K562 (cell line): ENCODE data around the gene OAT. TPM values are rescaled to one million over a fixed set of nuclear protein-coding genes. Genes with fewer than 3 reads are reported as not detected.
A peak's percentile ranks its signal among the peaks of the same experiment; 100 is the strongest.

Experiments
- CBX5 ChIP-seq: IDR thresholded peaks from 2 replicates; pipeline ENCODE4 v1.6.1; 2014; ENCODE audit warnings: low read depth, borderline replicate concordance
- CHD4 ChIP-seq: fragments of 200-600 bp; sonication (generic); IDR thresholded peaks from 3 replicates; pipeline ENCODE4 v1.6.1; 2012; ENCODE audit warnings: low read depth, mild to moderate bottlenecking, mixed read lengths, low read length, inconsistent platforms; ENCODE audit not compliant: insufficient read depth, insufficient replicate concordance, poor library complexity, severe bottlenecking
- DPF2 ChIP-seq: fragments of 450-650 bp; IDR thresholded peaks from 2 replicates; pipeline ENCODE4 v1.6.1; 2016
- EHMT2 ChIP-seq: fragments of 450-650 bp; IDR thresholded peaks from 2 replicates; pipeline ENCODE4 v1.6.1; 2018; ENCODE audit warnings: antibody characterized with exemption
- FOXM1 ChIP-seq, 2 experiments: fragments of 450-650 bp in 1 of 2; sonication (generic) in 1 of 2; formaldehyde crosslinking in 1 of 2; IDR thresholded peaks; 2 replicates each; pipeline versions ENCODE4 v1.6.1 to v1.9.0; 2017 to 2022; ENCODE audit warnings: low read depth in 2 of 2, mild to moderate bottlenecking in 2 of 2, missing genetic modification reagents in 1 of 2, moderate library complexity in 1 of 2
- GABPA ChIP-seq: fragments of 200-800 bp; sonication (Bioruptor generic); conservative IDR thresholded peaks from 2 replicates; pipeline ENCODE4 v1.6.1; 2016; ENCODE audit warnings: low read depth, missing genetic modification characterization, missing compliant biosample characterization
- KLF16 ChIP-seq: IDR thresholded peaks from 2 replicates; pipeline ENCODE4 v1.6.1; 2016; ENCODE audit warnings: antibody characterized with exemption
- MAFK ChIP-seq: IDR thresholded peaks from 2 replicates; pipeline ENCODE4 v1.6.1; 2011; ENCODE audit warnings: low read length, improper control_type of control experiment
- MCM3 ChIP-seq: fragments of 450-650 bp; IDR thresholded peaks from 2 replicates; pipeline ENCODE4 v1.6.1; 2016
- POLR2A ChIP-seq: fragments of 450-650 bp; conservative IDR thresholded peaks from 2 replicates; pipeline ENCODE4 v1.6.1; 2016
- RBM14 ChIP-seq: fragments of 200-400 bp; formaldehyde crosslinking; IDR thresholded peaks from 2 replicates; pipeline ENCODE4 v1.6.1; 2018; ENCODE audit warnings: low read depth, mild to moderate bottlenecking, low read length, moderate library complexity, borderline replicate concordance; ENCODE audit not compliant: insufficient read depth
- SMAD1 ChIP-seq: fragments of 150-350 bp; IDR thresholded peaks from 2 replicates; pipeline ENCODE4 v1.6.1; 2014; ENCODE audit warnings: low read length, low read depth; ENCODE audit not compliant: partially characterized antibody
- SMAD4 ChIP-seq: fragments of 250-450 bp; sonication (Bioruptor Pico); conservative IDR thresholded peaks from 2 replicates; pipeline ENCODE4 v1.8.0; 2021; ENCODE audit warnings: inconsistent platforms, mild to moderate bottlenecking, moderate library complexity
- TCF7 ChIP-seq: sonication (generic); IDR thresholded peaks from 2 replicates; pipeline ENCODE4 v1.6.1; 2016; ENCODE audit warnings: antibody characterized with exemption, borderline replicate concordance
- TOE1 ChIP-seq, 2 experiments: fragments of 450-650 bp in 1 of 2; sonication (generic) in 1 of 2; formaldehyde crosslinking in 1 of 2; IDR thresholded peaks; 2 replicates each; pipeline versions ENCODE4 v1.7.1 to v1.8.0; 2016 to 2022; ENCODE audit warnings: borderline replicate concordance in 2 of 2, mild to moderate bottlenecking in 2 of 2, antibody characterized with exemption in 1 of 2, inconsistent platforms in 1 of 2, low read depth in 1 of 2, missing genetic modification reagents in 1 of 2, moderate library complexity in 1 of 2
- ZNF263 ChIP-seq: sonication (generic); formaldehyde crosslinking; IDR thresholded peaks from 2 replicates; pipeline ENCODE4 v1.8.0; 2022; ENCODE audit warnings: mild to moderate bottlenecking, missing genetic modification reagents, borderline replicate concordance
- ZNF436 ChIP-seq: fragments of 250-450, 450-650 bp; sonication (Bioruptor Pico); formaldehyde crosslinking; IDR thresholded peaks from 2 replicates; pipeline ENCODE4 v1.7.0; 2020; ENCODE audit warnings: mild to moderate bottlenecking
- ZNF445 ChIP-seq: fragments of 250-450 bp; sonication (Bioruptor Pico); IDR thresholded peaks from 2 replicates; pipeline ENCODE4 v1.4.0; 2020; ENCODE audit warnings: low read depth, mild to moderate bottlenecking, moderate library complexity
- polyA plus RNA-seq, 8 experiments: library from polyadenylated mRNA; depleted of rRNA in 4 of 8; stranded (reverse) in 5 of 8; unstranded in 3 of 8; fragments of >200 nt; fragmentation: Nextera tagmentation in 2 of 8; fragmentation: Illumina TruSeq in 1 of 8; extraction: Ambion mirVana in 2 of 8; extraction: Trizol in 1 of 8; gene quantifications; 2 replicates each; pipeline versions ENCODE4 v1.2.1 to v1.2.3, GENCODE V29; 2011 to 2014; ENCODE audit warnings: inconsistent platforms in 1 of 8, missing spikeins in 1 of 8
- total RNA-seq, 7 experiments: library from RNA; depleted of rRNA in 6 of 7; stranded (reverse); fragments of >200 nt in 6 of 7; fragmentation: Illumina TruSeq in 2 of 7; extraction: Trizol in 2 of 7; gene quantifications; 2 replicates each; pipeline versions ENCODE4 v1.2.1 to v1.2.3, GENCODE V29; 2011 to 2021; ENCODE audit warnings: low replicate concordance in 1 of 7
- TF ChIP-seq, protein P1 (sequence below): fragments of 450-650 bp; IDR thresholded peaks from 2 replicates; pipeline ENCODE4 v1.6.1; 2017; ENCODE audit warnings: antibody characterized with exemption, mild to moderate bottlenecking
- TF ChIP-seq, protein P2 (sequence below), 2 experiments: fragments of 250-450 bp in 1 of 2; fragments of 450-650 bp in 1 of 2; sonication (Bioruptor Pico) in 1 of 2; IDR thresholded peaks; 2 replicates each; pipeline versions ENCODE4 v1.6.1 to v1.8.0; 2016 to 2021; ENCODE audit warnings: mild to moderate bottlenecking in 2 of 2, moderate library complexity in 2 of 2, missing compliant biosample characterization in 1 of 2, missing genetic modification characterization in 1 of 2
- TF ChIP-seq, protein P3 (sequence below): fragments of 250-450 bp; sonication (Bioruptor Pico); IDR thresholded peaks from 2 replicates; pipeline ENCODE4 v1.4.0; 2020; ENCODE audit warnings: borderline replicate concordance

Gene OAT
- total and polyA plus RNA-seq, 9 of the 15 experiments (the other 6 are each of a cell fraction or from before 2014, with no cell fraction given) = 100 to 312 (median 163) TPM

DNA sequence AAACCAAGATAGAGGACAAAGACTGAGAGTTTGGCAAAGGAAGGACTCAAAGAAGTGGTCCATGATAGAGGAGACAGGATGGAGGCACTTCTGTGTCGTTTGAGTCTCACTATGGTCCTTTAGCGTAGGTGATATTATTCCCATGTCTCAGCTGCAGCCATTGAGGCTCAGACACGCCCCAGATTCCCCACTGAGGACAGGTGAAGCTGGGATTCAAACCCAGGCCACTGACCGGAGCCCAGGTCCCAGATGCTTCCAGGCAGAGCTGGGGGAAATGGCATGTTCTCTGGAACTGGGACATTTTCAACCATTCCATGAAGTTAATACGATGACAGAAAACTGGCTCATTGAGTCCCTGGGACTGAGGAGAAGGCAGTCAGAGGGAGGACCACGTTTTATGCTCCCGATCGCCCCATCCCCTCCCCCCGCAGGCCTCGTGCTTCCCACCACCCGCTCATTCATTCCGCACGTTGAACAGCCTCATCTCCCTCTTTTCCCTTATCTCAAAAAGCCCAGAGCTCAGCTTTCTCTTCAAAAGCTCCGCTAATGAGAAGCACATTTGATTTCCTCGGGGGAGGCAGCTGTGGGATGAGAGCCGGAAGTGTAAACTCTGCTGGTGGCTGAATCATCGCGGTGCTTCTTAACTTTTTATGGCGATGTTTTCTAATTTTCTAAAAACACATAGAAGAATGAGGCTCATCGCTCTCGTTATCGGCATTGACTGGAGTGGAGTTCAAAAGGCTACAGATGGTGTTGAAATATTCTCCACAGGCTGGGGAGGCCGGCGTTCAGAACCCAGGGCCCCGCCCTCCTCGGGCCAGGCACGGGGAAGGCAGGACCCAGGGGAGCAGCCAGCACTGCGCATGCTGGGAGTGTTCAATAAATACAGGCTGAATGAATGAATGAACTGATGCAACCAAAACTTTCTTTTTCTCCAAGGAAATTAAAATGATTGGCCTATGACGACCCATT, 64.0 kb downstream of the OAT start (continued):
- TF ChIP-seq KLF16 = peak; percentile 26; the same call in 1 of the 2 replicates
- TF ChIP-seq DPF2 = peak; percentile 56
- TF ChIP-seq TCF7 = peak; percentile 94
- TF ChIP-seq EHMT2 = no peak
- TF ChIP-seq TOE1 (IDR thresholded peaks at IDR 0.05; ENCODE audit: borderline replicate concordance) = no peak
- no peak for TF ChIP-seq TOE1 (CRISPR knock-in tag; IDR thresholded peaks at IDR 0.05; ENCODE audit: borderline replicate concordance, low read depth)
- TF ChIP-seq MAFK = no peak
- TF ChIP-seq, protein P1, sequence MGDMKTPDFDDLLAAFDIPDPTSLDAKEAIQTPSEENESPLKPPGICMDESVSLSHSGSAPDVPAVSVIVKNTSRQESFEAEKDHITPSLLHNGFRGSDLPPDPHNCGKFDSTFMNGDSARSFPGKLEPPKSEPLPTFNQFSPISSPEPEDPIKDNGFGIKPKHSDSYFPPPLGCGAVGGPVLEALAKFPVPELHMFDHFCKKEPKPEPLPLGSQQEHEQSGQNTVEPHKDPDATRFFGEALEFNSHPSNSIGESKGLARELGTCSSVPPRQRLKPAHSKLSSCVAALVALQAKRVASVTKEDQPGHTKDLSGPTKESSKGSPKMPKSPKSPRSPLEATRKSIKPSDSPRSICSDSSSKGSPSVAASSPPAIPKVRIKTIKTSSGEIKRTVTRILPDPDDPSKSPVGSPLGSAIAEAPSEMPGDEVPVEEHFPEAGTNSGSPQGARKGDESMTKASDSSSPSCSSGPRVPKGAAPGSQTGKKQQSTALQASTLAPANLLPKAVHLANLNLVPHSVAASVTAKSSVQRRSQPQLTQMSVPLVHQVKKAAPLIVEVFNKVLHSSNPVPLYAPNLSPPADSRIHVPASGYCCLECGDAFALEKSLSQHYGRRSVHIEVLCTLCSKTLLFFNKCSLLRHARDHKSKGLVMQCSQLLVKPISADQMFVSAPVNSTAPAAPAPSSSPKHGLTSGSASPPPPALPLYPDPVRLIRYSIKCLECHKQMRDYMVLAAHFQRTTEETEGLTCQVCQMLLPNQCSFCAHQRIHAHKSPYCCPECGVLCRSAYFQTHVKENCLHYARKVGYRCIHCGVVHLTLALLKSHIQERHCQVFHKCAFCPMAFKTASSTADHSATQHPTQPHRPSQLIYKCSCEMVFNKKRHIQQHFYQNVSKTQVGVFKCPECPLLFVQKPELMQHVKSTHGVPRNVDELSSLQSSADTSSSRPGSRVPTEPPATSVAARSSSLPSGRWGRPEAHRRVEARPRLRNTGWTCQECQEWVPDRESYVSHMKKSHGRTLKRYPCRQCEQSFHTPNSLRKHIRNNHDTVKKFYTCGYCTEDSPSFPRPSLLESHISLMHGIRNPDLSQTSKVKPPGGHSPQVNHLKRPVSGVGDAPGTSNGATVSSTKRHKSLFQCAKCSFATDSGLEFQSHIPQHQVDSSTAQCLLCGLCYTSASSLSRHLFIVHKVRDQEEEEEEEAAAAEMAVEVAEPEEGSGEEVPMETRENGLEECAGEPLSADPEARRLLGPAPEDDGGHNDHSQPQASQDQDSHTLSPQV = no peak
- TF ChIP-seq MCM3 = no peak
- TF ChIP-seq, protein P2, sequence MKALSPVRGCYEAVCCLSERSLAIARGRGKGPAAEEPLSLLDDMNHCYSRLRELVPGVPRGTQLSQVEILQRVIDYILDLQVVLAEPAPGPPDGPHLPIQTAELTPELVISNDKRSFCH (CRISPR knock-in tag; IDR thresholded peaks at IDR 0.05) = no peak
- TF ChIP-seq, protein P2 (tag; IDR thresholded peaks at IDR 0.05) = no peak
- TF ChIP-seq ZNF436 (CRISPR knock-in tag) = no peak
- no peak for TF ChIP-seq SMAD1
- 0 out of 2 replicates have a peak, but pooled peaks have one; percentile 12 for TF ChIP-seq FOXM1 (IDR thresholded peaks at IDR 0.05; ENCODE audit: low read depth)
- TF ChIP-seq FOXM1 (CRISPR knock-in tag; IDR thresholded peaks at IDR 0.05; ENCODE audit: low read depth) = no peak
- no peak for TF ChIP-seq CHD4
- TF ChIP-seq, protein P3, sequence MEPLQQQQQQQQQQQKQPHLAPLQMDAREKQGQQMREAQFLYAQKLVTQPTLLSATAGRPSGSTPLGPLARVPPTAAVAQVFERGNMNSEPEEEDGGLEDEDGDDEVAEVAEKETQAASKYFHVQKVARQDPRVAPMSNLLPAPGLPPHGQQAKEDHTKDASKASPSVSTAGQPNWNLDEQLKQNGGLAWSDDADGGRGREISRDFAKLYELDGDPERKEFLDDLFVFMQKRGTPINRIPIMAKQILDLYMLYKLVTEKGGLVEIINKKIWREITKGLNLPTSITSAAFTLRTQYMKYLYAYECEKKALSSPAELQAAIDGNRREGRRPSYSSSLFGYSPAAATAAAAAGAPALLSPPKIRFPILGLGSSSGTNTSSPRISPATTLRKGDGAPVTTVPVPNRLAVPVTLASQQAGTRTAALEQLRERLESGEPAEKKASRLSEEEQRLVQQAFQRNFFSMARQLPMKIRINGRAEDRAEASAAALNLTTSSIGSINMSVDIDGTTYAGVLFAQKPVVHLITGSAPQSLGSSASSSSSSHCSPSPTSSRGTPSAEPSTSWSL = no peak
- TF ChIP-seq ZNF263 = peak; percentile 76
- no peak for TF ChIP-seq POLR2A
- peak; percentile 64 for TF ChIP-seq GABPA
- no peak for TF ChIP-seq CBX5
- TF ChIP-seq RBM14 = no peak
- no peak for TF ChIP-seq SMAD4 (CRISPR knock-in tag)
- TF ChIP-seq ZNF445 (CRISPR knock-in tag) = no peak
